Muscle layer of duodenum (tissue), 2 donors: Measurements from ENCODE around the gene ALMS1.
"Not testable (repeated sequence)": the region's sequence is repeated elsewhere in the genome, so short reads cannot be mapped to it uniquely, and the experiment has no call there.

Source experiments
- H3K27ac ChIP-seq: one replicate; pipeline ENCODE4 v1.7.0; 2013; ENCODE audit warnings: mild to moderate bottlenecking, low read length
- H3K27me3 ChIP-seq: one replicate; pipeline ENCODE4 v1.7.0; 2013; ENCODE audit warnings: low read depth, mild to moderate bottlenecking, control low read depth, low read length
- H3K36me3 ChIP-seq, 2 donors: one replicate each; pipeline ENCODE4 v1.7.0; 2013; ENCODE audit warnings: low read length in 2 of 2, control low read depth in 1 of 2, mild to moderate bottlenecking in 1 of 2; ENCODE audit not compliant: insufficient read depth in 2 of 2, control insufficient read depth in 1 of 2
- H3K4me1 ChIP-seq, 2 donors: one replicate each; pipeline ENCODE4 v1.7.0; 2013; ENCODE audit warnings: low read length in 2 of 2, mild to moderate bottlenecking in 2 of 2, control low read depth in 1 of 2, moderate library complexity in 1 of 2; ENCODE audit not compliant: insufficient read depth in 2 of 2, control insufficient read depth in 1 of 2
- H3K4me3 ChIP-seq, 2 donors: one replicate each; pipeline ENCODE4 v1.7.0; 2013; ENCODE audit warnings: low read length in 2 of 2, low read depth in 1 of 2, mild to moderate bottlenecking in 1 of 2
- H3K9me3 ChIP-seq, 2 donors: one replicate each; pipeline ENCODE4 v1.7.0; 2013; ENCODE audit warnings: low read length in 2 of 2, control low read depth in 1 of 2, mild to moderate bottlenecking in 1 of 2; ENCODE audit not compliant: control insufficient read depth in 1 of 2
- donor health status: healthy.

The ALMS1 gene

GRCh38 chr2:73449404-73449803, 63.8 kb downstream of the ALMS1 start:
- H3K27me3 ChIP-seq = no peaks in the 10 kb centered on the region
- peaks cover 15 to 39% of the 10 kb centered on the region in 2 donors for H3K36me3 ChIP-seq
- no peaks in the 10 kb centered on the region for H3K4me1 ChIP-seq
- H3K4me3 ChIP-seq = no peak overlapping the region
- no peaks in the 10 kb centered on the region for H3K9me3 ChIP-seq
- no peak overlapping the region for H3K27ac ChIP-seq

- Histone ChIP-seq H3K4me3 (no peak overlapping the region), H3K9me3 (no peaks in the 10 kb centered on the region), H3K36me3 (peaks cover 15 to 48% of the 10 kb centered on the region in 2 donors), H3K27me3 (no peaks in the 10 kb centered on the region), H3K4me1 (no peaks in the 10 kb centered on the region), H3K27ac (no peak overlapping the region)
Observed at GRCh38 chr2:73451263-73451972, 65.8 kb downstream of the ALMS1 start.

- no peaks in the 10 kb centered on the region for H3K9me3 ChIP-seq
- H3K27me3 ChIP-seq = no peaks in the 10 kb centered on the region
- no peaks in the 10 kb centered on the region for H3K4me1 ChIP-seq
- no peak overlapping the region for H3K4me3 ChIP-seq
- H3K36me3 ChIP-seq = peaks cover 0 to 20% of the 10 kb centered on the region in 2 donors
- no peak overlapping the region for H3K27ac ChIP-seq
Observed at GRCh38 chr2:73457982-73458381, 72.3 kb downstream of the ALMS1 start.

- not testable (repeated sequence) for H3K4me1 ChIP-seq, H3K27me3 ChIP-seq, H3K36me3 ChIP-seq, H3K27ac ChIP-seq, H3K4me3 ChIP-seq, H3K9me3 ChIP-seq
Observed at GRCh38 chr2:73462388-73462787, 76.8 kb downstream of the ALMS1 start.

GRCh38 chr2:73468376-73468775, 82.7 kb downstream of the ALMS1 start:
- Histone ChIP-seq H3K4me1 (no peaks in the 10 kb centered on the region), H3K27ac (no peak overlapping the region), H3K4me3 (no peak overlapping the region), H3K27me3 (no peaks in the 10 kb centered on the region), H3K36me3 (no peaks in the 10 kb centered on the region), H3K9me3 (no peaks in the 10 kb centered on the region)

GRCh38 chr2:73483874-73484273, 98.2 kb downstream of the ALMS1 start:
- not testable (repeated sequence) for H3K27me3 ChIP-seq, H3K9me3 ChIP-seq, H3K27ac ChIP-seq, H3K4me3 ChIP-seq, H3K4me1 ChIP-seq
- peaks cover 0 to 18% of the 10 kb centered on the region in 2 donors for H3K36me3 ChIP-seq

- peaks cover 11 to 37% of the 10 kb centered on the region in 2 donors for H3K36me3 ChIP-seq
Observed at GRCh38 chr2:73487112-73487657, 101.5 kb downstream of the ALMS1 start.

GRCh38 chr2:73488079-73488478, 102.4 kb downstream of the ALMS1 start:
- no peaks in the 10 kb centered on the region for H3K9me3 ChIP-seq
- H3K27me3 ChIP-seq = no peaks in the 10 kb centered on the region
- peaks cover 11 to 37% of the 10 kb centered on the region in 2 donors for H3K36me3 ChIP-seq
- H3K27ac ChIP-seq = no peak overlapping the region
- no peaks in the 10 kb centered on the region for H3K4me1 ChIP-seq
- no peak overlapping the region for H3K4me3 ChIP-seq

More at GRCh38 chr2:73487112-73487657, 101.5 kb downstream of the ALMS1 start:
- Histone ChIP-seq H3K4me1 (no peaks in the 10 kb centered on the region), H3K9me3 (no peaks in the 10 kb centered on the region), H3K4me3 (no peak overlapping the region), H3K27me3 (no peaks in the 10 kb centered on the region), H3K27ac (no peak overlapping the region)

- H3K9me3 ChIP-seq = no peaks in the 10 kb centered on the region
- no peak overlapping the region for H3K4me3 ChIP-seq
- H3K27me3 ChIP-seq = no peaks in the 10 kb centered on the region
- H3K27ac ChIP-seq = no peak overlapping the region
- H3K36me3 ChIP-seq = peaks cover 11 to 37% of the 10 kb centered on the region in 2 donors
- no peaks in the 10 kb centered on the region for H3K4me1 ChIP-seq
Observed at GRCh38 chr2:73489053-73489452, 103.4 kb downstream of the ALMS1 start.

GRCh38 chr2:73494031-73494430, 108.4 kb downstream of the ALMS1 start:
- Histone ChIP-seq H3K4me3 (no peak overlapping the region), H3K27ac (no peak overlapping the region), H3K4me1 (no peaks in the 10 kb centered on the region), H3K36me3 (peaks cover 11 to 26% of the 10 kb centered on the region in 2 donors), H3K9me3 (no peaks in the 10 kb centered on the region), H3K27me3 (no peaks in the 10 kb centered on the region)

GRCh38 chr2:73503992-73504570, 118.4 kb downstream of the ALMS1 start:
- no peak overlapping the region for H3K27ac ChIP-seq
- H3K27me3 ChIP-seq = no peaks in the 10 kb centered on the region
- no peaks in the 10 kb centered on the region for H3K9me3 ChIP-seq
- no peak overlapping the region for H3K4me3 ChIP-seq
- no peaks in the 10 kb centered on the region for H3K36me3 ChIP-seq
- H3K4me1 ChIP-seq = no peaks in the 10 kb centered on the region
